ENCODE data around the gene GRIA4.

DNA sequence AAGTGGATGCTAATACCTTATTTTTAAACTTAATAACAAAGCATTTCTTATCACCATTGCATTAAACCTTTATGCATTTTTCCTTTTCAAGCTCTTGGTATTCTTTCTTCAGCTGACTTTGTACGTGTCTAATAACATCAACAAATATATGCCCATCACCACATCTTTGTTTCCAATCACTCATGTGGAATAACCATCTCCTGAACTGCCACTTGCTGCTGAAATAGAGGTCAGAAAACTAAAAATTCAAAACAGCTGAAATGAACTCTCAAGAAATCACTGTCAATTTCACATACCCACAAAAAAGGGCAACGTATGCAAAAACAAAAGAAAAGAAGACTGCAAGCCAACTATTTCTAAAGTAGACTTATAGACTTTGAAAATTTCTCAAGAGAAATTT is 404.7 kb downstream of the GRIA4 start:
- TF ChIP-seq CTCF (IDR thresholded peaks at IDR 0.05) (no peak), EZH2 (IDR thresholded peaks at IDR 0.05) (no peak), EZH2phosphoT487 (IDR thresholded peaks at IDR 0.05) (no peak)

Data from neural progenitor cell (in vitro differentiated cells).